NCI-H526 treated with DMSO at 0.1 percent for 48 hours (cell line): Measurements from ENCODE around the gene SRGAP2.
"Not testable (repeated sequence)": the region's sequence is repeated elsewhere in the genome, so short reads cannot be mapped to it uniquely, and the experiment has no call there.

Experiments
- DNase-seq: peaks from one replicate; lab custom pipeline; 2025; lab: John Stamatoyannopoulos, UW

Gene SRGAP2

DNA sequence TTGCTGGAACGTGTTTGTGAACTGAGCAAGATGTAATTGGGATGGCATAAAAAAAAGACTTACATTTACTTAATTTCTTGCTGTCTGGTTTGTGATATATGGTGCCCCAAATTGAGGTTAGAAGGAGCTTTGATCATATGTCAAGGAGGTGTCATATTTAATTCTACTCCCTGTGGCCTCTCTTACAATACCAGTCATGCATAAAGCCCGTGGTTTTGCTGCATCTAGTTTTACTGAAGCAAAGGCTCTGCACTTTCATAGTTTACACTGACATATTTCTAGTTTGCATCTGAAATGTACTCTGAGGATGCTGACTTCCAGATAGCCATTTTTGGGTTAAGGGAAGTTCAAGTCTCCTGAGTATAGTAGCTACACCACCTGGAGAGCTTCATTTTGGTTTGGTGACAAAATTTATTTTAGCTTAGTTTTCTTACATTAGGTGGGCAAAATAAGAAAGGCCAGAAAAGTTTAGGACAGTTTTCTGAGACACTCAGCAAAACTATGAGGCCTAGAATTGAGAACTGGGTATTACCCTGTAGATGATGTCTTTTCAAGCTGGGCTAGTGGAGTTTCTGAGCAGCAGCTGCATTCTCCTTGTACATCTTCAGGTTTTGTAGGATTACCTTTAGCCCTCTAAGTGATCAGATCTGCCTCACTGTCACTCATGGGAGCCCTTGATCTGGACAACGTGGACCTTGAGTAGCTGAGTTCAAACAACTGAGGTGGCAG, 47.8 kb downstream of the SRGAP2 start:
- DNase-seq, result not testable (repeated sequence)

DNA sequence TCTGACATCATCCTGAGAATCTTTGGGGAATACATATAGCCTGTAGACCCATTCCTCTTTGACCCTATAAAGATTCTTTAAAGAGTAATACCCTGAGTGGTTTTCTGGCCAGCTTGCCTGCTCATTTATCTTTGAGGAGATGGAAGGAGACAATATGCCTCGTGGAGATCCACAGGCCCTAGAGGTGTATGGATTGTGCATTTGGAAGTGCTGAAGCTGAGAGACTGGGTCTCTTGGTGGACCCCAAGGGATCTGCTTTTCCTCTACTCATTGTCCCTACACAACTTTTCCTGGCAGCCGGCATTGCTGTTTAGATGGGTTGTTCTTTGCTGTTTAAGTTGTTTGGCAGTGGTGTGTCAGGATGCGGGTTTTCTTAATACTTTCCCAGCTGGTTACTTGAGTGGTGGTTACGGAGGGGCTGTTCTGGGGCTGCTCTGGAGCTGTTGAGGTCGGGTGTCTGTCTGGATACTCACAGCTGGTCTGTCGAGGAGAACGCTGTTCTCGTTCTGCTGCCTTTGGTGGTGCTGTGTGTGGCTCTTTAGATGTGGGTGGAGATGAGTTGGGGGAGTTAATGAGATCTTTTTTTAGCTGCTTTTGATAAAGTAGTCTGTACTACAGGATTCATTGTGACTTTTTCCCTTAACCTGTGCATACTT, 49.5 kb downstream of the SRGAP2 start:
- not testable (repeated sequence) for DNase-seq
